ENCODE measurements around the gene FUCA2. TPM values are rescaled to one million over a fixed set of nuclear protein-coding genes. Genes with fewer than 3 reads are reported as not detected.

Gene FUCA2
- total RNA-seq, 2 experiments from 2014 or later = 1.1 to 1.5 TPM

DNA sequence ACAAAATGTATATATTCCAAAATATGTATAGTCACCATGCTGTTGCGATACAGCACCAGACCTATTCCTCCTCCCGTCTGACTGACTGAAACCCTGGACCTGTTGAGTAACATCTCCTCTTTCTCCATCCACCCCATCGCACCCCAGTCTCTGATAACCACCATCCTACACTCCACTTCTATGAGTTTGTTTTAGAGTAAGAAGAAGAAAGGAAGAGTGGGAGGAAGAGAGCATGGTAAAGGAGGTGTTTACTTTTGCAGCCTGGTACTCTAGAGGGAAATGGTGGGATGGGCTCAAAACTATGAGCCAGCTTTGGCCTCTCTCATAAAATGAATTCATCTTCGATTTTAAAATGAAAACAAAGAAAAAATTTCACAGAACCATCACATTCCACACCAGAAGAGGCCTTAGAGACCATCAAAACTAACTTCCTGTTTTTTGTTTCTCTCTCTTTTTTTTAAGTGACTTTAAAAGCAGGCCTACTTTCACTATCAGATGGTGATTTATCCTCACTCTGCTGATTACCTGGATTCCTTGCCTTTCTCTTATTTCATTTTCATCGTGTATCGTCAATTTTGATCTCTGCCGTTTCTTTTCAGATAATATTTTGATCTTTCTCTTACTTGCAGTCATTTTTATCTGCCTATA is 16.8 kb upstream of the FUCA2 start:
- peak overlapping the region; percentile 87 for H3K27ac Mint-ChIP-seq
- CTCF ChIA-PET = interaction anchor here (0.6 to 1.5 kb wide), 5 partner anchors 10 to 485 kb away, joined by 3 to 14 read pairs (median 3); no protein-coding TSS in a partner anchor
- peaks cover 19% of the 10 kb centered on the region for H3K4me1 ChIP-seq (ENCODE audit: insufficient read depth, low read length)

DNA sequence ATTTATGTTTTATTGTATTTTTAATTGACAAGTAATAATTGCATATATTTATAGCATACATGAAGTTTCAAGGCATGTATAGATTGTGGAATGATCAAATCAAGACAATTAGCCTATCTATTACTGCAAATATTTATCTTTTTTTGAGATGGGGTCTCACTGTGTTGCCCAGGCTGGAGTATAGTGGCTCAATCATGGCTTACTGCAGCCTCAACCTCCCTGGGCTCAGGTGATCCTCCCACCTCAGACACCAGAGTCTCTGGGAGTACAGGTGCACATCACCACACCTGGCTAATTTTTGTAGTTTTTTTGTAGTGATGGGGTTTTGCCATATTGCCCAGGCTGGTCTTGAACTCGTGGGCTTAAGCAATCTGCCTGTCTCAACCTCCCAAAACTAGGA is 16.2 kb upstream of the FUCA2 start:
- Mint-ChIP-seq H3K36me3 (ENCODE audit: low read depth) (no peaks in the 10 kb centered on the region), H3K4me1 (ENCODE audit: low read depth) (peaks cover 15% of the 10 kb centered on the region), H3K27me3 (no peaks in the 10 kb centered on the region), H3K27ac (peak overlapping the region; percentile 87), H3K9me3 (no peaks in the 10 kb centered on the region), H3K4me3 (no peak overlapping the region)
- Histone ChIP-seq H3K27ac (ENCODE audit: low read depth in 1 of 2, low read length in 2 of 2) (peak overlapping the region; percentile 22 to 63), H3K36me3 (ENCODE audit: insufficient read depth, low read length) (no peaks in the 10 kb centered on the region), H3K9me3 (ENCODE audit: control insufficient read depth in 1 of 2, insufficient read depth in 1 of 2, low read length in 2 of 2) (no peaks in the 10 kb centered on the region), H3K4me1 (ENCODE audit: insufficient read depth, low read length) (peaks cover 19% of the 10 kb centered on the region), H3K27me3 (ENCODE audit: control insufficient read depth in 1 of 2, insufficient read depth in 2 of 2, low read length in 2 of 2) (no peaks in the 10 kb centered on the region), H3K4me3 (ENCODE audit: low read length) (no peak overlapping the region)
- DNase-seq (no peak), ATAC-seq (ENCODE audit: poor library complexity) (no peak)
- intact Hi-C loops (cut with DNase I, micrococcal nuclease) = no loop called here
- ChIA-PET POLR2A (interaction anchor here (1.7 kb wide), 1 partner anchor 315 kb away, joined by 4 read pairs; the partner anchor contains the start of gene LTV1), CTCF (no interaction called here)
- TF ChIP-seq, protein P1, sequence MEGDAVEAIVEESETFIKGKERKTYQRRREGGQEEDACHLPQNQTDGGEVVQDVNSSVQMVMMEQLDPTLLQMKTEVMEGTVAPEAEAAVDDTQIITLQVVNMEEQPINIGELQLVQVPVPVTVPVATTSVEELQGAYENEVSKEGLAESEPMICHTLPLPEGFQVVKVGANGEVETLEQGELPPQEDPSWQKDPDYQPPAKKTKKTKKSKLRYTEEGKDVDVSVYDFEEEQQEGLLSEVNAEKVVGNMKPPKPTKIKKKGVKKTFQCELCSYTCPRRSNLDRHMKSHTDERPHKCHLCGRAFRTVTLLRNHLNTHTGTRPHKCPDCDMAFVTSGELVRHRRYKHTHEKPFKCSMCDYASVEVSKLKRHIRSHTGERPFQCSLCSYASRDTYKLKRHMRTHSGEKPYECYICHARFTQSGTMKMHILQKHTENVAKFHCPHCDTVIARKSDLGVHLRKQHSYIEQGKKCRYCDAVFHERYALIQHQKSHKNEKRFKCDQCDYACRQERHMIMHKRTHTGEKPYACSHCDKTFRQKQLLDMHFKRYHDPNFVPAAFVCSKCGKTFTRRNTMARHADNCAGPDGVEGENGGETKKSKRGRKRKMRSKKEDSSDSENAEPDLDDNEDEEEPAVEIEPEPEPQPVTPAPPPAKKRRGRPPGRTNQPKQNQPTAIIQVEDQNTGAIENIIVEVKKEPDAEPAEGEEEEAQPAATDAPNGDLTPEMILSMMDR (IDR thresholded peaks at IDR 0.05) = no peak

More for the DNA sequence above, 16.8 kb upstream of the FUCA2 start:
- H3K27me3 Mint-ChIP-seq = no peaks in the 10 kb centered on the region
- H3K9me3 Mint-ChIP-seq = no peaks in the 10 kb centered on the region
- peak; percentile 55 for ATAC-seq (ENCODE audit: poor library complexity)
- H3K4me1 Mint-ChIP-seq (ENCODE audit: low read depth) = peaks cover 15% of the 10 kb centered on the region
- H3K4me3 Mint-ChIP-seq = peak overlapping the region; percentile 38
- H3K36me3 Mint-ChIP-seq (ENCODE audit: low read depth) = no peaks in the 10 kb centered on the region
- Histone ChIP-seq H3K36me3 (ENCODE audit: insufficient read depth, low read length) (no peaks in the 10 kb centered on the region), H3K9me3 (ENCODE audit: control insufficient read depth in 1 of 2, insufficient read depth in 1 of 2, low read length in 2 of 2) (no peaks in the 10 kb centered on the region), H3K27me3 (ENCODE audit: control insufficient read depth in 1 of 2, insufficient read depth in 2 of 2, low read length in 2 of 2) (no peaks in the 10 kb centered on the region), H3K27ac (ENCODE audit: low read depth in 1 of 2, low read length in 2 of 2) (peak overlapping the region; percentile 22 to 63), H3K4me3 (ENCODE audit: low read length) (no peak overlapping the region)
- intact Hi-C loops (cut with DNase I, micrococcal nuclease) = no loop called here
- TF ChIP-seq, protein P1 (IDR thresholded peaks at IDR 0.05) = no peak
- POLR2A ChIA-PET = interaction anchor here (0.9 to 1.7 kb wide), 3 partner anchors 10 to 315 kb away, joined by 3 to 5 read pairs (median 4); partner anchors contain the start of gene LTV1
- peak in 2 of 14 experiments; percentile 39 to 52 for DNase-seq

DNA sequence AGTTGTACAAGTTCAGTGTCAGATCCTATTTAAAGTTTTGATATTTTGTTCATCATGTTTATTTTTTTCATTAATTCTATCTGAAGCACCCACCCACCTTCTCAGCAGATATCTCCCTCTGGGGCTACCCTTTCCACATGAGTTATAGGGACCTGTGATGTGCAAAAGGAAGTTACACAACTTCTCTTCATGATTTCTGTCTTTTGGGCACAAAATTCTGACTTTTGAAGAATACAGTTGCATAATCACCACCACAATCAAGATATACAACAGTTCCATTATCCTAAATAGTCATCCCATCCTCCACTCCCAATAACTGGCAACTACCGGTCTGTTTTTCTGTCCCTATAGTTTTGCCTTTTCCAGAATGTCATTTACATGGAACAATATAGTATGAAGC is 13.8 kb upstream of the FUCA2 start:
- TF ChIP-seq, protein P1 (IDR thresholded peaks at IDR 0.05) = no peak
- Histone ChIP-seq H3K4me3 (ENCODE audit: low read length) (no peak overlapping the region), H3K27me3 (ENCODE audit: control insufficient read depth in 1 of 2, insufficient read depth in 2 of 2, low read length in 2 of 2) (no peaks in the 10 kb centered on the region), H3K9me3 (ENCODE audit: control insufficient read depth in 1 of 2, insufficient read depth in 1 of 2, low read length in 2 of 2) (no peaks in the 10 kb centered on the region), H3K27ac (ENCODE audit: low read depth in 1 of 2, low read length in 2 of 2) (no peak overlapping the region), H3K4me1 (ENCODE audit: insufficient read depth, low read length) (peaks cover 12% of the 10 kb centered on the region), H3K36me3 (ENCODE audit: insufficient read depth, low read length) (no peaks in the 10 kb centered on the region)
- ATAC-seq (ENCODE audit: poor library complexity) (no peak), DNase-seq (no peak)
- CTCF ChIA-PET = no interaction called here
- intact Hi-C loops (cut with DNase I, micrococcal nuclease) = no loop called here
- H3K4me1 Mint-ChIP-seq (ENCODE audit: low read depth) = peaks cover 15% of the 10 kb centered on the region
- no peak overlapping the region for H3K27ac Mint-ChIP-seq
- H3K4me3 Mint-ChIP-seq = no peak overlapping the region
- no peaks in the 10 kb centered on the region for H3K27me3 Mint-ChIP-seq
- no peaks in the 10 kb centered on the region for H3K9me3 Mint-ChIP-seq
- POLR2A ChIA-PET = no interaction called here
- no peaks in the 10 kb centered on the region for H3K36me3 Mint-ChIP-seq (ENCODE audit: low read depth)

All from CD4-positive, alpha-beta T cell (primary cell).